ENCODE results near the gene POFUT2. TPM values are rescaled to one million over a fixed set of nuclear protein-coding genes. Genes with fewer than 3 reads are reported as not detected.

The POFUT2 gene
- polyA plus RNA-seq, 2 of the 4 experiments (the other 2 are of a cell fraction), result 10.7 to 16.6 TPM

- peaks cover 8% of the 10 kb centered on the region for H3K4me1 ChIP-seq
- WGBS (ENCODE audit: missing lambda C conversion rate), result 84% methylated on average over 24 of the region's 36 CpGs
- no peak overlapping the region for H3K4me2 ChIP-seq
- DNase-seq (ENCODE audit: low read depth in 1 of 2, low spot score in 1 of 2) (no peak), FAIRE-seq (no peak), ATAC-seq (no peak)
- H3K27ac ChIP-seq, result no peak overlapping the region
- ChIA-PET CTCF (interaction anchor here (1.0 kb wide), 1 partner anchor 274 kb away, joined by 3 read pairs; no protein-coding TSS in a partner anchor), POLR2A (no interaction called here)
- H3K9me3 ChIP-seq, result no peaks in the 10 kb centered on the region
- H3K4me3 ChIP-seq, result no peak overlapping the region
- TF ChIP-seq KDM1A (IDR thresholded peaks at IDR 0.05; ENCODE audit: low read depth) (no peak), RCOR1 (IDR thresholded peaks at IDR 0.05; ENCODE audit: low read depth, low read length) (no peak), CHD4 (IDR thresholded peaks at IDR 0.05; ENCODE audit: borderline replicate concordance) (no peak), MAZ (IDR thresholded peaks at IDR 0.05; ENCODE audit: borderline replicate concordance, low read depth, low read length) (no peak), EHF (CRISPR knock-in tag; IDR thresholded peaks at IDR 0.05) (no peak), ZC3H11A (IDR thresholded peaks at IDR 0.05) (no peak), RARB (CRISPR knock-in tag; IDR thresholded peaks at IDR 0.05) (no peak), EP300 (IDR thresholded peaks at IDR 0.05) (no peak), MAFK (IDR thresholded peaks at IDR 0.05; ENCODE audit: partially characterized antibody) (no peak), ZSCAN20 (CRISPR knock-in tag; IDR thresholded peaks at IDR 0.05) (no peak), RNF2 (IDR thresholded peaks at IDR 0.05; ENCODE audit: borderline replicate concordance, low read depth) (no peak), HMGXB4 (CRISPR knock-in tag; IDR thresholded peaks at IDR 0.05; ENCODE audit: borderline replicate concordance) (no peak), HOXA7 (CRISPR knock-in tag; IDR thresholded peaks at IDR 0.05) (no peak), CBX2 (IDR thresholded peaks at IDR 0.05; ENCODE audit: borderline replicate concordance, low read depth) (no peak)
- TF ChIP-seq, protein P1, sequence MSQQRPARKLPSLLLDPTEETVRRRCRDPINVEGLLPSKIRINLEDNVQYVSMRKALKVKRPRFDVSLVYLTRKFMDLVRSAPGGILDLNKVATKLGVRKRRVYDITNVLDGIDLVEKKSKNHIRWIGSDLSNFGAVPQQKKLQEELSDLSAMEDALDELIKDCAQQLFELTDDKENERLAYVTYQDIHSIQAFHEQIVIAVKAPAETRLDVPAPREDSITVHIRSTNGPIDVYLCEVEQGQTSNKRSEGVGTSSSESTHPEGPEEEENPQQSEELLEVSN (IDR thresholded peaks at IDR 0.05; ENCODE audit: borderline replicate concordance, low read depth), result no peak
- TF ChIP-seq, protein P2, sequence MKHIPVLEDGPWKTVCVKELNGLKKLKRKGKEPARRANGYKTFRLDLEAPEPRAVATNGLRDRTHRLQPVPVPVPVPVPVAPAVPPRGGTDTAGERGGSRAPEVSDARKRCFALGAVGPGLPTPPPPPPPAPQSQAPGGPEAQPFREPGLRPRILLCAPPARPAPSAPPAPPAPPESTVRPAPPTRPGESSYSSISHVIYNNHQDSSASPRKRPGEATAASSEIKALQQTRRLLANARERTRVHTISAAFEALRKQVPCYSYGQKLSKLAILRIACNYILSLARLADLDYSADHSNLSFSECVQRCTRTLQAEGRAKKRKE (CRISPR knock-in tag; IDR thresholded peaks at IDR 0.05; ENCODE audit: low read depth), result no peak
Measured at GRCh38 chr21:45223236-45224185, 64.2 kb downstream of the POFUT2 start.

DNA sequence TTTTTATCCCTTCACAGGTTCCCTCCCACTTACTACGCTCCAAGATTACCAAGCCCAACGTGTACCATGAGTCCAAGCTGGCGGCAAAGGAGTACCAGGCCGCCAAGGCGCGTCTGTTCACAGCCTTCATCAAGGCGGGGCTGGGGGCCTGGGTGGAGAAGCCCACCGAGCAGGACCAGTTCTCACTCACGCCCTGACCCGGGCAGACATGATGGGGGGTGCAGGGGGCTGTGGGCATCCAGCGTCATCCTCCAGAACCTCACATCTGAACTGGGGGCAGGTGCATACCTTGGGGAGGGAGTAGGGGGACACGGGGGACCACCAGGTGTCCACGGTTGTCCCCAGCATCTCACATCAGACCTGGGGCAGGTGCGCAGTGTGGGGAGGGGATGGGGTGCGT is 65.7 kb downstream of the POFUT2 start:
- POLR2A ChIA-PET, result no interaction called here

More for the DNA sequence above, 65.7 kb downstream of the POFUT2 start:
- Histone ChIP-seq H3K4me3 (no peak overlapping the region), H3K9me3 (peaks cover 6% of the 10 kb centered on the region; the same call in 1 of the 3 replicates), H3K4me2 (no peak overlapping the region), H3K4me1 (no peaks in the 10 kb centered on the region), H3K27ac (no peak overlapping the region)
- DNase-seq (ENCODE audit: low read depth in 1 of 2, low spot score in 1 of 2) (no peak), FAIRE-seq (no peak), ATAC-seq (no peak)
- CTCF ChIA-PET, result interaction anchor here (1.2 kb wide), 1 partner anchor 13 kb away, joined by 3 read pairs; no protein-coding TSS in a partner anchor
- 78% methylated on average over 10 of the region's 15 CpGs for WGBS (ENCODE audit: missing lambda C conversion rate)
- TF ChIP-seq BCL3 (IDR thresholded peaks at IDR 0.05), result no peak
- TF ChIP-seq FOSL2 (IDR thresholded peaks at IDR 0.05), result no peak
- TF ChIP-seq FOSL2 (CRISPR knock-in tag; IDR thresholded peaks at IDR 0.05), result no peak
- TF ChIP-seq ZFP36 (IDR thresholded peaks at IDR 0.05; ENCODE audit: borderline replicate concordance, partially characterized antibody), result no peak
- no peak for TF ChIP-seq CBX2 (IDR thresholded peaks at IDR 0.05; ENCODE audit: borderline replicate concordance, low read depth)
- no peak for TF ChIP-seq HDAC2 (IDR thresholded peaks at IDR 0.05)
- TF ChIP-seq, protein P3, sequence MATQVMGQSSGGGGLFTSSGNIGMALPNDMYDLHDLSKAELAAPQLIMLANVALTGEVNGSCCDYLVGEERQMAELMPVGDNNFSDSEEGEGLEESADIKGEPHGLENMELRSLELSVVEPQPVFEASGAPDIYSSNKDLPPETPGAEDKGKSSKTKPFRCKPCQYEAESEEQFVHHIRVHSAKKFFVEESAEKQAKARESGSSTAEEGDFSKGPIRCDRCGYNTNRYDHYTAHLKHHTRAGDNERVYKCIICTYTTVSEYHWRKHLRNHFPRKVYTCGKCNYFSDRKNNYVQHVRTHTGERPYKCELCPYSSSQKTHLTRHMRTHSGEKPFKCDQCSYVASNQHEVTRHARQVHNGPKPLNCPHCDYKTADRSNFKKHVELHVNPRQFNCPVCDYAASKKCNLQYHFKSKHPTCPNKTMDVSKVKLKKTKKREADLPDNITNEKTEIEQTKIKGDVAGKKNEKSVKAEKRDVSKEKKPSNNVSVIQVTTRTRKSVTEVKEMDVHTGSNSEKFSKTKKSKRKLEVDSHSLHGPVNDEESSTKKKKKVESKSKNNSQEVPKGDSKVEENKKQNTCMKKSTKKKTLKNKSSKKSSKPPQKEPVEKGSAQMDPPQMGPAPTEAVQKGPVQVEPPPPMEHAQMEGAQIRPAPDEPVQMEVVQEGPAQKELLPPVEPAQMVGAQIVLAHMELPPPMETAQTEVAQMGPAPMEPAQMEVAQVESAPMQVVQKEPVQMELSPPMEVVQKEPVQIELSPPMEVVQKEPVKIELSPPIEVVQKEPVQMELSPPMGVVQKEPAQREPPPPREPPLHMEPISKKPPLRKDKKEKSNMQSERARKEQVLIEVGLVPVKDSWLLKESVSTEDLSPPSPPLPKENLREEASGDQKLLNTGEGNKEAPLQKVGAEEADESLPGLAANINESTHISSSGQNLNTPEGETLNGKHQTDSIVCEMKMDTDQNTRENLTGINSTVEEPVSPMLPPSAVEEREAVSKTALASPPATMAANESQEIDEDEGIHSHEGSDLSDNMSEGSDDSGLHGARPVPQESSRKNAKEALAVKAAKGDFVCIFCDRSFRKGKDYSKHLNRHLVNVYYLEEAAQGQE (IDR thresholded peaks at IDR 0.05), result no peak
